Measurements from ENCODE around the gene MFSD12.

Gene MFSD12

DNA sequence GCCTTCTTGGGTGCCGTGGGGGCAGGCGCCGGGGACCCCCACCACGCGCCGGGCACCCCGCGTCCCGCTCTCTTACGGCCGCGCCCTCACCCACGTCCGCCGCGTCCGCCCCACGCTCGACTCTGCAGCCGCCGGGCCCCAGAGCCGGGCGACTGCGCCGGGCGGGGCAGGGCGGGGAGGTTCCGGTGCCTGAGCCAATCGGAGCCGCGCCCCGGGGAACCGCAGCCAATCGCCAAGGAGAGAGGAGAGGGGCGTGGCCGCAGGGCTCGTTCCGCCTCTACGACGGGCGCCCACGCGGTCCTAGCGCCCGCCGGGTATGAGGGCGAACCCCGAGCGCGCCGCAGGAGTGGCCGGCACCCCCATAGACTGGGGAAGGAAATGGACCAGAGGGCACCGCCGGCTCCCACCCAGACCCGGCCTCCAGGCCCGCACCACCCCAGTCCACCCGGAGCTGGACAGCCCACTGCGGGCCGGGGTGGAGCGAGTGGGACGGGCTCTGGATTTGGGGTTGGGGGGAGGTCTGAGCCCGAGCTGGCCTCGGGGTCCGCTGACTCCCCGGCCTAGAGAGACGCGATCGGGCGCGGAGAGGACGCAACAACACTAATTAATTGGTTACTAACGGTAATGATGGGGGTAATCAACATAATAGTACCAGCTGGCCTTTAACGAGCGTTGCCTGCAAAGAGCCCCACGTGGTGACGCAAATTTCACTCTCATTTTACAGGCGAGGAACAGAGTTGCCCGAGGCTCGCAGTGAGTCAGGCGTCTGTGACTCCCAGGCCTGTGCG, at the start of gene MFSD12:
Gene MFSD12, minus strand, starts transcription at position 126 of the 788 bp plus-strand sequence. CDS start 183 bp downstream, outside the sequence.
- peak; percentile 85 for DNase-seq

DNA sequence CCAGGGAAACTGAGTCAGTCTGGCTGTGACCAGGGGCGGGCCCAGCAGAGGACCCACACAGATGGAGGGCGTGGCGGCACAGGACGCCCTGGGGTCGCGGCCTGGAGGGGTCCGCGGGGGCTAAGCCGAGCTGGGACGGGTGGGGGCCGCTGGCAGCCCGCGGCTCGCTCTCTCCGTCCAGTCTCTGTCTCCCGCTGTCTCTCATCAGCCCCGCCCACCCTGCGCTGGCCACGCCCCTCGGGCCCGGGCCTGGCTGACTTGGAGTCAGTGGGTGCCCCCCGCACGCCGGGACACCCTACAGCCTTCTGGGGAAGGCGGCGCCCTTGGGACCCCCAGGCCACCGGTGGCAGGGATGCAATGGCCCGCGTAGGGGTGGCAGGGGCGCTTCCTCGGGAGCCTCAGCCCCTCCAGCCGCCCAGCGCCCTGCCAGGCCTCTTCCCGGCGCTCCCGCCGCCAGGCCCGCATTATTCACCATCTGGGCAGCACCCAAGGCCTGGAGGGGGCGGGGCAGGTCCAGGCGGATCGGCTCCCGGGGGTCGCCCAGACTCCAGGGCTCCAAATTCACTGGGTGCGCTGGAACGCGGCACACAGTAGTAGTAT, 49.4 kb upstream of the MFSD12 start, which contains the start of gene TBXA2R:
Gene TBXA2R, minus strand, starts transcription at position 186 of the 600 bp plus-strand sequence. CDS start 6,241 bp downstream, outside the sequence.
- DNase-seq, result no peak

DNA sequence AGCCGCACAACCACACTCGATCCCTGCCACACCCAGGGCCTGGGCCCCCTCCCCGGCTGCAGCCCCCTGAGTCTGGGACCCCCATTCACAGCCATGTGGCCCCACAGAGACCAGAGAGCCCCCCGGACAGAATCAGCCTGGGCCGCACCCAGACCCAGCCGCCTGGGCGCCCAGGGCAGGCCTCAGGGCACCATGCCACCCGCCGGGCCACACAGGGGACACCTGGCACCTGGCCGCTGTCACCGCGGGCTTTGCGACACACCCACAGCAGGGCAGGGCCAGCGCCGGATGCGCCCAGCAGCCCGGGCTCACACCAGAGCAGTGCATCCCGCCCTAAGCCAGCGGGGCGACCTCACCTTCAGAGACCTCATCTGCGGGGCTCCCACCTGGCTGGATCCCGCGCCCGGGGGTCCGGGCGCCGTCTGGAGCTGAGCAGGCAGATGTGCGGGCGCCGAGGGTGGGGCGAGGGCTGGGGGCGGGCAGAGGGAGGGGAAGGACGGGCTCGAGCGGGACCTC, 48.8 kb upstream of the MFSD12 start:
- DNase-seq, result no peak

DNA sequence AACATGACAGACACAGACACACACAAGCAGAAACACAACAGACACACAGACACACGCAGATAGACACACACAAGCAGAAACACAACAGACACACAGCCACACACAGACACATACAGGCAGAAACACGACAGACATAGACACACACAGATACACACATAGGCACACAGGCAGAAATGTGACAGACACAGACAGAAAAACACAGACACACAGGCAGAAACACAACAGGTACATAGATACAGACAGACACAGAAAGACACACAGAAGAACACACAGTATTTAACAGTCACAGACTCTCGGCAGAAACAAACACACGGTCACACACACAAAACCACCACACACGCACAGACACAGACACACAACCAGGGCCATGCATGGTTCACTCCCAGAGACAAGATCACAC, 48.4 kb upstream of the MFSD12 start:
- no peak for DNase-seq

DNA sequence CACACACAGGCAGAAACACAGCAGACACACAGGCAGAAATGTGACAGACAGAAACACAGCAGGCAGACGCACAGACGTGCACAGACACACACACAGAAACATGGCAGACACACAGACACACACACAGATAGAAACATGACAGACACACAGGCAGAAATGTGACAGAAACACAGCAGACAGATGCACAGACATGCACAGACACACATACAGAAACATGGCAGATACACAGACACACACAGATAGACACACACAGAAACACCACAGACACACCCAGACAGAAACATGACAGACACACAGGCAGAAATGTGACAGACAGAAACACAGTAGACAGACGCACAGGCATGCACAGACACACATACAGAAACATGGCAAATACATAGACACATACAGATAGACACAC, 48.0 kb upstream of the MFSD12 start:
- no peak for DNase-seq

- DNase-seq, result no peak
These were observed 47.6 kb upstream of the MFSD12 start for GRCh38 chr19:3604987-3605343.

DNA sequence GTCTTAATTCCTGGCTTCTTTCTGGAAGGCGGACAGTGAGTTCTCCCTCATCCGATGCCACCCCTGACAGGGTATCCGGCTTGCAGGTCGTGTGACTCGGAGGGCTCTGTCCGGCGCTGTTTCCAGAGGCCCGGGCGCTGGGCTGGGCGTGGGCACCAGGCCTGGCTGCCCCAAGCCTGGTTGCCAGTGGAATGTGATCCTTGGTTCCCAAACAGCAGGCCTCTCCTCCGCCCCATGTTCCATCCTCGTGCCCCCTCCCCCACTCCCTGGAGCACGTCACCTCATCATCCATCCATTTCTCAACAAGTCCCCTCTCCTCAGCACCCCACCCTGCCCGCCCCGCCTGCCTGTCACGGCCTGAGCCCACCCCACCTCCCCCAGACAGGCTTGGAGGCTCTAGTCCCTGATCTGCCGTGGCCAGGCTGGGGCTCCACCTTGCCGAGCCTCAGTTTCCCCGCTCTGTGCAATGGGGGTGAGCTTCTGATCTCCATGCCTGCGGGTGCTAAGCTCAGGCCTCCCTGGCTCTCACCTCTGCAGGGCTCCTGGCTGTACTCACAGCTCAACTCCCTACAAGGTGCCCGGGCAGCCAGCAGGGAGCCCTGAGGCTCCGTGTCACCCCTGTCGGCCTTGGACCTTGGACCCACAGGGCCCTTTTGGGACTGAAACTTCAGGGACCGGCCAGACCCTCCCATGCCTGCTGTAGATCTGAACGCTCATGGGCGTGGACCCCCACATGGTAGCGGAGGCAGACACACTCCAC, 47.0 kb upstream of the MFSD12 start:
- no peak for DNase-seq

GRCh38 chr19:3603121-3603811, 45.9 kb upstream of the MFSD12 start:
- no peak for DNase-seq

DNA sequence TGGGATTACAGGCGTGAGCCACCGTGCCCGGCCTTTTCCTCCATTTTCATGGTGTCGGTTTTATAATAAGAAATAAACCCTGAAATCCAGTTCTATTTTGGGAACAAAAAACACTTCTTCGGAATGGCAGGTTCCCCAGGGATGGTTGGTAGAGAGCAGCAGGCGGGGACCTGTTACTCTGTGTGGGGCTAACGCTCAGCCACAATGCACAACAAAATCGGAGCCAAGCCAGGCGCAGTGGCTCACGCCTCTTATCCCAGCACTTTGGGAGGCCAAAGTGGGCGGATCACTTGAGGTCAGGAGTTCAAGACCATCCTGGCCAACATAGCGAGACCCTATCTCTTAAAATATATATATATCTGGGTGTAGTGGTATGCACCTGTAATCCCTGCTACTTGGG, 43.6 kb upstream of the MFSD12 start:
- no peak for DNase-seq

- no peak for DNase-seq
These were observed 42.4 kb upstream of the MFSD12 start for GRCh38 chr19:3599776-3600187.

- DNase-seq, result no peak
These were observed 38.2 kb upstream of the MFSD12 start for GRCh38 chr19:3595521-3596061.

DNA sequence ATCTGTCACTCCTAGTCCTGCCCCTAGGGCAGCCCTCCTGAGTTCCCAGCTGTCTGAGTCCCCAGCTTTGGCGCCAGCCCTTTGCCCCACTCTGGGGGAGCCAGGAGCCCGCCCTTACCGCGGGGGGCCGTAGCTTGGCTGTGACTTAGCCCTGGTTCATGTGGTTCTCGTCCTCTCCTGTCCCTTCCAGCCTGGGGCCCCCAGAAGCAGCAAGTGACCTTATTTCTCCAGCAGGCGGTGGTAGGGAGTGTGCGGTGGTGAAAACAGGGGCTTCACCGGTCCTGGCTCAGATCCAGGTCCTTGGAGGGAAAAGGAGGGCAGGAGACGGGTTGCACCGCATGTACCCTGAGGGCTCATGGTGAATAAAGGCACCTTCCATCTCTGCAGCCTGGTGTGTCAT, 35.8 kb upstream of the MFSD12 start:
- no peak for DNase-seq

GRCh38 chr19:3591876-3592613, 34.7 kb upstream of the MFSD12 start:
- DNase-seq, result no peak

DNA sequence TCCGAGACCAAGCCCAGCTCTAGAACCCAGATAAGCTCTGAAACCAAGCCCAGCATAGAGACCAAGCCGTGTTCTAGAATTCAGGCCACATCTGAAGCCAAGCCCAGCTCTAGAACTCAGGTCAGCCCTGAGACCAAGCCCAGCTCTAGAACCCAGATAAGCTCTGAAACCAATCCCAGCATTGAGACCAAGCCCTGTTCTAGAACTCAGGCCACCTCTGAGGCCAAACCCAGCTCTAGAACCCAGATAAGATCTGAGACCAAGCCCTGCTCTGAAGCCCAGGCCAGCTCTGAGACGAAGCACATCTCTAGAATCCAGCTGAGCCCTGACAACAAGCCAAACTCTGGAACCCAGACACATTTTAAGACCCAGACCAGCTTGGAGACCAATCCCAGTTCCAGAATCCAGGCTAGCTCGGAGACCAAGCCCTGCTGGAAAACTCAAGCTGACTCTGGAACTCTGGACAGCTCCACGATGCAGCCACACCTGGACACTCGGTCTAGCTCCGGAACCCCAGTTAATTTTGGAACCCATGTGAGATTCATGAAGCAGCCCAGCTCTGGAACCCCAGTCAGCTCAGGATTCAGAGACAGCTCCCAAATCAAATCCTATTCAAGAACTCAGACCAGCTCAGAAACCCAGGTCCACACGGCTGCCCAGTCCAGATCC, 33.7 kb upstream of the MFSD12 start:
- no peak for DNase-seq

DNA sequence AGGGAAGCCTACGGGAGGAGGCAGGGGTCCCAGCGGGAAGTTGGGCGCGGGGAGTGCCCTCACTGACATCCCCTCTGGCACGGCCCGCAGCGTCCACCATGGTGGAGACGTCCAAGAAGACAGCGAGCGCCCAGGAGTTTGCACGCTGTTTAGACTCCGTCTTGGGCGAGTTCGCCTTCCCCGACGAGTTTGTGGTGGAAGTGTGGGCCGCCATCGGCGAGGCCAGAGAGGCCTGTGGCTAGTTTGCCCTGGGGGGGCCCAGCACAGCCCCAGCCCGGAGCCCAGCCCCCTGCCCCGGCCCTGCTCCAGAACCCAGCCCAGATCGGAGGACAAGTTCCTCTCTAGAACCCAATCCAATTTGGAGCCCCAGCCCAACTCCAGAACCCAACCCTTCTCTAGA, 32.6 kb upstream of the MFSD12 start:
- DNase-seq, result no peak

DNA sequence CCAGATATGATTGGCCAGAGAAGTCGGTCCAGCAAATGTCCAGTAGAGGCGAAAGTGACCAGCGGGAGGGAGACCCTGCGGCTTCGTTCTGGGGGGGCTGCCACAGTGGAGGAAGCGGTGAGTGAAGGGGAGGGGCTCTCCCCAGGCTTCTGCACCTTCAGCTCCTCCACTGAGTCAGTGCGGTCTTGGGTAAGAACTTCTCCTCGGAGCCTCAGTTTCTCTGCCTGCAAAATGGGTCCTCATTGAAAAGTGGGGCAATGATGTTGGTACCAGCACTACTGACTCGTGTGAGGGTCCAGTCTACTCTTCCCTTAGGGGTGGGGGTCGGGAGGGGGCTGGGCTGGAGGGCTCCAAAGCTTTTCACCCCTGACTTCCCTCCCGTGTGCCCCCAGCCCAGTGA, 32.1 kb upstream of the MFSD12 start:
- DNase-seq, result no peak

- DNase-seq, result no peak
These were observed 29.4 kb upstream of the MFSD12 start for GRCh38 chr19:3586707-3587346.

GRCh38 chr19:3586127-3586626, 28.8 kb upstream of the MFSD12 start:
- DNase-seq, result no peak

DNA sequence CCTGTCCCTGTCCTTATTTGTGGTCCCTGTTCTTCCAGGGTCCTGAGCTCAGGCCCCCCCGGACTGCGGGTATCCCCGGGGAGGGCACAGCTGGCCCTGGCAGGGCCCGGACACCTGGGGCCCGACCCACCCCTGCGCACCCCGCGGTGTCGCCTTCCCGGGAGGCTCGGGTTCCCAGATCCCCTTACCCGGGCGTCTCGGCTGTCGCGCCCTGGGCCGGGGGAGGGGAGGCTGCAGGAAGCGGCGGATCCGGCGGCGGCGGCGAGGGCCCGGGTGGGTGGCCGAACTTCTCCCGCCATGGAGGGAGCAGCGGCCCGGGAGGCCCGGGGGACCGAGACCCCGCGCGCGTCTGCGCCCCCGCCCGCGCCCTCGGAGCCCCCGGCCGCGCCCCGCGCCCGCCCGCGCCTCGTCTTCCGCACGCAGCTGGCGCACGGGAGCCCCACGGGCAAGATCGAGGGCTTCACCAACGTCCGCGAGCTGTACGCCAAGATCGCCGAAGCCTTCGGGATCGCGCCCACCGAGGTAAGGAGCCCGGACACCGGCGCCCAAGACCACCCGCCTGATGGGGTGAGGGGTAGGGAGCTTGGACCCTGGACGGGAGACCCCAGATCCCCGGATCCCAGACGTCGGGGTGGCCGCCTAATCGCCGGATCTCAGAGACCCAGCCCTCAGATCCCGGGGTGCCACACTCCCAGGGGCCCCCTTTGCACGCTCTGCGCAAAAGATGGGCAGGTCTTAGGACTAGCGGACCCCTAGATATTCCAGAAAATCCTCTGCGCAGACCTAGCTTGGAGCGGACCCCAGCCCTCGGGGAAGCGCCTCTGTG, 28.1 kb upstream of the MFSD12 start, which contains the start of gene GIPC3:
Gene GIPC3, plus strand, starts transcription at position 178 of the 826 bp plus-strand sequence. Its CDS starts 120 bp downstream, at position 298.
- DNase-seq, result no peak
